Activated gamma-delta T cell treated with Interleukin-2 at 50 U/mL for 16 hours (primary cell): ENCODE data around the gene CLK3.
"Not testable (repeated sequence)": the region's sequence is repeated elsewhere in the genome, so short reads cannot be mapped to it uniquely, and the experiment has no call there.

ENCODE experiments used
- DNase-seq: peaks from one replicate; pipeline ENCODE4 v3.0.0-alpha.2; 2020

Gene CLK3

DNA sequence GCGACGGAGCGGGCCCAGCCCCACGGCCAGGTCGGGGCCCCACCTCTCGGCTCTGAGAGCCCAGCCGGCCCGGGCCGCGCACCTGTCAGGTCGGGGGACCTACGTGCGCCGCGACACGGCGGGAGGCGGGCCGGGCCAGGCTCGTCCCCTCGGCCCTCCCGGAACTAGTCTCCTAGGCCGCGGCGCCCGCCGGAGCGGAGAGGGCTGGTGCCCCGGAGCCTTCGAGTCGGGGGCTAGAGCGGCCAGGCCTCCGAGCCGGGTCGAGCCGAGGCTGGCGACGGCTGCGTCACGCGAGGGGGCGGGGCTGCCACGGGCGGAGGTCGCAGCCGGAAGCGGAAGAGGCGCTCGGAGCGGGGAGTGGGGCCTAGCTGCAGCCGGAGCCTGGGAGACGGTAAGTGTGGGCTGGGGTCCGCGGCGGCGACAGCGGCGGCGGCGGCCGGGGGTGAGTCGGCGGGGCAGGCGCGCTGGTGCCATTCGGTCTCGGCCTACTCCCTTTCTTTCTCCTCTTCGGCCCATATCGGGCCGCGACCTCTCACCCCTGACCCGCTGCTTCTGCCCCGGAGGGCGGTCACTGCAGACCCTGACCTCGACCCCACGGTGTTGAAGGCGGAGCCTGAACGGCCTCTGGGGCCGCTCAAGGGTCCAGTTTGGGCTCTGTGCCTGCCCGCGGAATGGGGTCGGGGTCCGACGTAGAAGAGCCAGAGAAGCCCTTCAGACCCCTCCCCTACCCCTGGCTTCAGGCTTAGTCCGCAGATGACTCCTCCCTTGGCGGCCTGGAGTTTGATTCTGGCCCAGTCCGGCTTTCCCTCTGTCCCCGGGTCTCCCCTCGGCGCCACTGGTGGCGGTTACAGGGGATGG lies at the start of gene CLK3:
TSS of gene CLK3 (plus strand) at position 329 of the 858 bp plus-strand sequence. CDS start 3,361 bp downstream, outside the sequence.
- DNase-seq, result peak; percentile 96

DNA sequence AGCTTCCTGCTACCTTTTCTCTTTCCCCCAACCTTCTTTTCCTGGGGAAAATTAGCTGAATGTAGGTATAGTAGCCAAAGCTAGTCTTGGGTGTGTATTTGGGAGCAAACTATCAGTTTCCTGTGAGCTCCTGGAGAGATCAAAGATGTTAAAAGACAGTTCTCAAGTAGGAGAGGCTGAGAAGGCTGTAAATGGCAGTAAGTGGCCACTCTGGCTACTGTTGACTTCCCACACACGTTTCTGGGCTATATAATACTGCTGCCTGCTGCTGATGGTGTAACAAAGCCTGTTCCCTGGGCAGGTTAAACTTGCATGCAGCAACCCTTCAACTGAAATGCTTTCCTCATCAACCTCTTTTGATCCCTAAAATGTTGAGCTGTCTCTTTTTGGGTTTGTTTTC lies 47.0 kb upstream of the CLK3 start:
- no peak for DNase-seq

DNA sequence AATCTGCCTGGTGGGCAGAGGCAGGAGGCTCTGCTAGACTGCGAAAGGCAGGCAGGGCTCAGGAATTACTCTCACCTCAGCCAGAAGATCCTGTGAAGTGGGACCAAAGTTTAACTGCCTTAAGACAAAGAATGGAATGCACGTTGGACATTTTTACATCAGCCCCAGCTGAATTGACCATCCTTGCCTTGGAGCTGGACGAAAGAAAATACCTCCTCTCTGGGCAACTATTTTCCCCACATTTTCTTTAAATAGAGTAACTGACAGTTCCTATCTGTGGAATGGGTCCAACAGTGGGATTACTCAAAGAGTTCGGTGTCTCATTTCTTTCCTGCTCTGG lies 45.9 kb upstream of the CLK3 start:
- no peak for DNase-seq

DNA sequence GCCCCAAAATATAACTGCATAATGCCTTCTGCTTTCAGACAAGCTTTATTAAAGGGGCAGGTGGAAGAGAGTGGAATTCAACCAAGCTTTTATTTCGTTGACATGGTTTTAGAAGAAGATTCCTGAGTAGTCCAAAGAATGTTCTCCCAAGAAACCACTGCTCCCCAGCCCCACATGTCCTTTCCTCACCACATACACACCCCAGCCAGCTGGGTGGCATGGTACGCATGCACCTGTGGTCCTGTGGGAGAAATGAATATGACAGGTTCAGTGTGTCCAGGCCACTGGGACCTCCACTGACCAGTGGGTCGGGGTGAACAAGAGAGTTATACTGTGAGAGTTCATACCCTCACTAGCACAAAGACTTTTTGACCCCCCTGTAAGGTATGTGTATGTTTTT lies 44.4 kb upstream of the CLK3 start:
- DNase-seq, result no peak

DNA sequence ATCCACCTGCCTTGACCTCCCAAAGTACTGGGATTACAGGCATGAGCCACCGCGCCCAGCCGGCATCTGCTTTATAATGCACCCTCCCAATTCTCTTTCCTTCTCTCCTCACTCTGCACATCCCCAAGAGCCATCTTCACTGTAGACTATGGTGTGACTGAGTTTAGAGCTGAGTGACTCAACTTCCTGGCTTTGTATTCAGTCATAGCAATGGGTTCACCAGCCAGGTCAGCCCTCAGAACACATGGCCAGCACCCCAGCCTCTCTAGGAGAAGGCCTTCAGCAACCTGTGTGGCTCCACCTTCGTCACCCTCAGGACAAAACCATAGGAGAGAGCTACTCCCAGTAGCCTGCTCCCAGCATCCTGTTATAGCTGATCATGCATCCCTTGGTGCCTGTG lies 41.6 kb upstream of the CLK3 start:
- no peak for DNase-seq

DNA sequence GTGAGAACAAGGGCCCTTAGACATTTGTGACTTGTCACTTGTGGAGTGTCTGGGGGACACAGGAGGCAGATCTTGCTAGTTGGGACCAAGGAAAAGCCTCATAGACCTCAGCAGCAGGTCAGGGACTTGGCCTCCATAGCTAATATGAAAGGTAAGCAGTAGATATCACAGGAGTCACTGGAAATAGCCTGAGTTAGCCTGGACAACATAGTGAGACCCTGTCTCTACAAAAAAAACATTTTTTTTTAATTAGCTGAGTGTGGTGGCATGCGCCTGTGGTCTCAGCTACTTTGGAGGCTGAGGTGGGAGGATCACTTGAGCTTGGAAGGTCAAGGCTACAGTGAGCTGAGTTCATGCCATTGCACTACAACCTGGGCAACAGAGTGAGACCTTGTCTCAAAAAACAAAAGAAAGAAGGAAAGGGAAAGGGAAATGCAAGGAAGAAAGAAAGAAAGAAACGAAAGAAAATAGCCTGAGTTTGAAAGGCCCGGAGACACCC lies 37.1 kb upstream of the CLK3 start:
- no peak for DNase-seq

DNA sequence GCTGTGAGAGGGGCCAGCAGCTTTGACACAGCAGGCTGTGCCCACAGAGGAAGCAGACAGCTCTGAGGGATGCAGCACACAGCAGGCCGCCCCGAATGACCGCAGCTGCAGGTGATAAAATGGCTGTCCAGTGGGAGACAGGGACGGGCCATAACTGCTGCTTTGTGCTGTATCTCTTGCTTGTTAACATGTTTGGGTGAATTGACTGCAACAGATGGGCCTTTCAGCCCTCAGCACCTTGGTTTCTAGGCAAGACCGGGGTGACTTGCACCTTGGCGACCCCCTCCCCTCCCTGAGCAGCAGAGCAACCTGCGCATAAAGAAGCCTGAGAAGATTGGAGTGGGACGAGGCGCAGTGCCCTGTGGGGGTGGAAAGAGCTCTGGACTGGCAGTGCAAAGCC lies 36.6 kb upstream of the CLK3 start:
- DNase-seq, result no peak

DNA sequence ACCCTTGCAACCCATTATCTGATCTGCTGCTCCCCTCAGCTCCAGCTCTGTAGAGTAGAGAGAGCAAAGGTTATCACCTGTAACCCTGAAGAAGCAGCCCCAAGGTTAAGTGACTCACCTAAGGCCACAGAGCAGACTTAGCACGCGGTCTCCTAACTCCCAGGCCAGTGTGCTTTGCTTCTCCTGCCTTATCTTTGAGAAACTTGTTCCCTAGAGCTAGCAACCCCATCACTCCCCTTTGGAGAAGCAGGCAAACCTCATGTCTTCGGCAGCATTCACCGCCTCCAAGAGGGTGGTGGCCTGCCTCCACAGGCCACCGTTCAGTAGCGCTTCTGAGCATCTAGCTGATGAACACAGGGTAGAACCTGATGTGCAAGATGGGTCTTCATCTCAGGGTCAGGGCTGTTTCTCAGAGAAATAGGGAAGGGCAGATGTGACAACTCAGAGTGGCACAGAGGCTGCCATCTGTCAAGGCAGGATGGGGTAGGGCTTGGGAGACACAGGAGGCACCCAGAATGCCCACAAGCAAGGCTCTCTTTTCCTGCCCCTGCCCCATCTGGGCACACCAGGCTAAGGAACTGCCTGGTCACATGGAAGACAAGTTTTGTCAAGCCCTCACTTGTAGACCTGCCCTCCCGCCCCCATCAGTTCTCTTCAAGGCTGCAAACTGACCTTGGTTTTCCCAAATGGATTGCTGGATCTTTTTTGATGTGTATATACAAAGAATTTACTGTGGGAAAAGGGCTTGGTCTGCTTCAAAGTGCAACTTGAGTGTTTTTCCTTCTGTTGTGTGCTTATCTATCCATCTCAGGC lies 34.9 kb upstream of the CLK3 start:
- no peak for DNase-seq

DNA sequence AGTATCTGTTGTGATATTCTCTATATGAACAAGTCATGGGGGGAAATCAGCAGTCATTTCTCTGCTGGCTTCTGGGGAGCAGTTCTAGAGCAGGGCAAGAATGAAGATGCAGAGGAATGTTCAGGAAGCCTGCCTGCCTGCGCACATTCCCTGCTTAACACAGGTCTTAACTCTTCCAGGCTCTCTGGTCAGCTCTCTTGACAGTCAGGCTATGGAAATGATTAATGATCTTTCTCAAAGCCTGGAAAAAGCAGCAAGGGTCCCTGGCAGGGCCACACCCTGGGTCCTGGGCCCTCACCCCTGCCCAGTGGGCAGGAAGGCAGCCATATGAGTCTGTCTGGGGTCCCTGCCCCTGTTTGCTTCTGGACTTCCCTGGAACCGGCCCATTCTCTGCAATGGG lies 31.4 kb upstream of the CLK3 start:
- no peak for DNase-seq

DNA sequence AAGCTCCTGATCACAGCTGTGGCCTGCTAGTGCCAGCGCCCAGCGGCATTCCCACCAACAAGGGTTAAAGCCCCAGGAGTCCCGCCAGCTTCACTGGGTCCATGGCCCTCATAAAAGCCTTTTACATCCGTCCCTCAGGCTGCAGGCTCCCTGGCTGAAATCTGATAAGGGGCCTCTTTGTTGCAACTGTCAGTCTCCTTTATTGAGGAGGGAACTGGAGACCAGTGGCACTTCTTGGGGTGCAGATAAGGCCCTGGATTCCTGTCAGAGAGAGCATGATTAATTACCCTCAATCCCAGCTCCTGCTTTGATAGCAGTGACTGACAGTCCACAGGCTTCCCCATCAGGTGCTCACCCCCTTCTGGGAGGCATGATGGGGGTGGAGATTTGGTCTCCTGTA lies 30.9 kb upstream of the CLK3 start:
- no peak for DNase-seq

DNA sequence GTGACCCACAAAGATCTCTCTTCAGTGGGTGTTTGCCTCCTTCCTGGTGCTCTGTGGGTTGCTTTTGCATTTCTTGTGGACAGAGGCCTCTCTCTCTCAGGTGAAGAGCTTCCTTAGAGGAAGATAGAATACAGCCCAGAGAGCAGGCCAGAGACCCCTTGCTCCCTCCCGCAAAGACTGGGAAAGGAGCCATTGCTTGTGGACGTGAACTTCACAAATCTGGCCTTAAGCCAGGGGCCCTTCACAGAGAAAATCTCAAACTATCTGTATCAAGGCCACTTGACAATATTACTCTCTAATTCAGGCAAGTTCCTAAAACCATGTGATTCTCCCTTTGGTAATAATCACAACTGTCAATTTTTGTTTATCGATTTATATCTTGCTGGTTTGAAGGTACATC lies 30.4 kb upstream of the CLK3 start:
- DNase-seq, result no peak

DNA sequence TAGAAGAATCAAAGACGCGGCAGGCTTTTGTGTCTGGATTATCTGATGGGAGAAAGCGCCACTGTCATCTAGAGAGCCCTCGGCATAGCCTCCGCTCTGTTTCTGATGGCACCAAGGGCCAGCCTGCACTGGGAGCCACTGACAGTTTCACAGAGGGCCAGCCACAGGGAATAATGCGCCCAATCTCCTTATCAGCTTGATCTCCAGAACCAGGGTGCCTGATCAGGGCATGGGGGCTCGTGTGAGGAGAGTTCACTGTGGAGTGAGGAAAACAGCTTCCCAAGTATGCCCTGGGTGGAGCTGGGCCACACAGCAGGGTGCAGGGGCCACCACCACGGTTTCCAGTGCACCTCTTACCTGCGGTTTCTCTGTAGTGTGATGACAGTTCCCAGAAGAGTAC lies 29.8 kb upstream of the CLK3 start:
- no peak for DNase-seq

DNA sequence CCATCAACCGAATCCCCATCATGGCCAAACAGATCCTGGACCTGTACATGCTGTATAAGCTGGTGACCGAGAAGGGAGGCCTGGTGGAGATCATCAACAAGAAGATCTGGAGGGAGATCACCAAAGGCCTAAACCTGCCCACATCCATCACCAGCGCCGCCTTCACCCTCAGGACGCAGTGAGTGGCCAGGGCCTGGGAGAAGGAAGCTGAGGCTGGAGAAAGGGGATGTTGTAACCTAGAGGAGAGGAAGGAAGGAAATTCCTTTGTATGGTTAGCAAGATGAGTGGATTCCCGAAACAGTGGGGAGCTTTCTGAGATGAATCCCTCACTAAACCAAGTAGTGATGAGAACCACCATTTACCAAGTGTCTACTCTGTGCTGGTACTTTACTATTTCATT lies 25.8 kb upstream of the CLK3 start:
- DNase-seq, result no peak

DNA sequence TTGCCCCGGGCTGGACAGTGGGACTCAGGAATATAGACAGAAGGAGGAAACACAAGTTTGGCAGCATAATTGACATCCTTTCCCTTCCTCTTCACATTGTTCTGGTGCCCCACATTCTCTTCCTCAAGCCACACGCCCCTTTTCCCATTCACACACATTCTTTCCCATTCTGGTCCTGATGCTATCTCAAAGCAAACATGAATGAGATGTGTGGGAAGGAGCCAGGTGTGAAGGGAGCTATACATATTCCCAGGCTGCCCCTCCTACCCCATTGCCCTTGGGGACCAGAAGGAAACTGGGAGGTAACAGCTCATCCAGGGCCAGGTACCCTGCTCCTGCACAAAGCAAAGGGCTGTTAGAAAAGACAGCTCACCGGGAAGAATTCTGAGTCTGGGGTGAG lies 23.4 kb upstream of the CLK3 start:
- DNase-seq, result no peak

DNA sequence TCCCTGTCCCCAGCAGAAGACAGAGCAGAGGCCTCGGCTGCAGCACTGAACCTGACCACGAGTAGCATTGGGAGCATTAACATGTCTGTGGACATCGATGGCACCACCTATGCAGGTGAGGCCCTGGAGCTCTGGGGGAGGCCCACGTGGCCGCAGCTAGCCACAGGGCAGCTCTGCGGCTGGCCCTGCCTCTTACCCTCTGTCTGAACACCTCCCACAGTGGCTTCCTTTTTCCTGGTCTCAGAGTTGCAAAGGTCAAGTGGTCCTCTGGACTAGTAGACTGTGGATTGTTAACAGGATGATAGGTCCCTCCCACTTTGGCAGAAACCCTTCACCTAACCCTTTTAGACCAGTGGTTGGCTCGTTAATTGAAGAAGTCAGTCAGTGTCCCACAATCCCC lies 22.5 kb upstream of the CLK3 start:
- no peak for DNase-seq

DNA sequence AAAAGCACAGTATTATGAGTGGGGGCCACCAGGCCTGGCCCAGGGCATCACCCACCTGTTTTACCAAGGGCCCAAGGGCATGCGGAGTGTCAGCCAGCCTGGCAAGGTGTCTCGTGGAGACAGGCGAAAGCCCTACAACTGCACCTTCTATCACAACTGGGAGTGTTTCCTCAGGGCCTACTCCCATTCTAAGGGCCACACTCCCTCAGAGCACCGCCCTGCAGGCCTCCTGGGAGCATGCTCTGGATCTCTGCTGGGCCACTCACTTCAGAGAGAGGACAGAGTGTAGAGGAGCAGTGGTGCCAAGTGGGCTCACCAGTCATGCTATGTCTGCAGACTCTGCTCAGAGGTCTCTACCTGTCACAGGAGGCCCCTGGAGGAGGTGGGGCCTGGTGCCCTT lies 21.2 kb upstream of the CLK3 start:
- DNase-seq, result no peak

DNA sequence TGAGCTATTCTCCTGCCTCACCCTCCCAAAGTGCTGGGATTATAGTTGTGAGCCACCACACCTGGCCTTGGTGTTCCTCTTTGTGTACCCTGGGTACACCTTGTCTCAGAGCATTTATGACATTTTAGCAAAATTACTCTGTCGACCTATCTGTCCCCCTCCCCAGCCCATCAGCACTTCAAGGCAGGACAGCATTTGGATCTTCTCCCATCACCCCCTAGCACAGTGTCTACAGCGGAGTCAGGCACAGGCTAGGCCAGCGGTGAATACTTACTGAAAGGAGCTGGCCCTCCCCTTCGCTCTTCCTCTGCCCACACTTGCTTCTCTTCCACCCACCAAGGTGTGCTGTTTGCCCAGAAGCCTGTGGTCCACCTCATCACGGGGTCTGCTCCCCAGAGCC lies 20.4 kb upstream of the CLK3 start:
- DNase-seq, result no peak

DNA sequence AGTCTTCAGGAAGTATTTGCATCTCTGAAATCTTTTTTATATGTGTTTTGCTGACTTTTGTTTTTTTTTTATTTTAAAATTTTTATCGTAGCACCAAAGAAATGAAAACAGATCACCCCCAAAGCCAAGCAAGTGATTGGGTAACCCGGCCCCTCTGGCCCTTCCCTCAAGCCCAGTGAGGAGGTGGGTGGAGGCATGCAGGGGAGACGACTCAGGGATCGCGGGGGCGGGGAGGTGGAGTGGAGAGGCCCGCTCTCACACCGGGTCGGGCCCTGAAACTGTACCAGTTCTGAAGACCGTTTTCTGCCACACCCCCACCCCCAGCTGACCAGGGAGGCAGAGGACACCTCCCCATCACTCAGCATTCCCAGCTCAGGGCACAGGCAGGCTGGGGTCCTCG lies 18.9 kb upstream of the CLK3 start:
- not testable (repeated sequence) for DNase-seq

DNA sequence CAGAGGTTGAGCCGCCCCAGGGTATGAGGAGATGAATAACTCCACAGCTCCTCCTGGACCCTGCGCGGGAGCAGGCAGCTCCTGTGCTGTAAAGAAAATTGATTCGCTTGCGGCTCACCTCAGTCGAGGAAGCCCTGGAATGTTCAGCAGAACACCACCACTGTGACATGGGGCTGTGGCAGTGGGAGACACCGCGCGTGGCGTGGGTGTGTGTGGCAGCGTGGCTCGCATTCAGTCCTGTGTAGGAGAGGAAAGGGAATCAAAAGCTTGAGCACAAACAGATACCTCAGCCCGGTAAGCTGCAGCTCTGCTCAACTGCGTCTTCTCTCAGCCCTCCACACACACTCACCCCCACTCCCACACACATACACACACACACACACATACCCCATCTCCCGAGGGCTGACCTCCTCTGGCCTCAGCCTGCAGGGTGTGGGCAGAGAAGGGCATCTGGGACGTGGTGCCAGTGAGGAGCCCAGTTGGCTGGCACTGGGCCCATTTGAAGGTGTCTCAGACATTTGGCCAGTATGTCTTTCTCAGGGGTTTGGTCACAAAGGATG lies 18.4 kb upstream of the CLK3 start:
- not testable (repeated sequence) for DNase-seq

DNA sequence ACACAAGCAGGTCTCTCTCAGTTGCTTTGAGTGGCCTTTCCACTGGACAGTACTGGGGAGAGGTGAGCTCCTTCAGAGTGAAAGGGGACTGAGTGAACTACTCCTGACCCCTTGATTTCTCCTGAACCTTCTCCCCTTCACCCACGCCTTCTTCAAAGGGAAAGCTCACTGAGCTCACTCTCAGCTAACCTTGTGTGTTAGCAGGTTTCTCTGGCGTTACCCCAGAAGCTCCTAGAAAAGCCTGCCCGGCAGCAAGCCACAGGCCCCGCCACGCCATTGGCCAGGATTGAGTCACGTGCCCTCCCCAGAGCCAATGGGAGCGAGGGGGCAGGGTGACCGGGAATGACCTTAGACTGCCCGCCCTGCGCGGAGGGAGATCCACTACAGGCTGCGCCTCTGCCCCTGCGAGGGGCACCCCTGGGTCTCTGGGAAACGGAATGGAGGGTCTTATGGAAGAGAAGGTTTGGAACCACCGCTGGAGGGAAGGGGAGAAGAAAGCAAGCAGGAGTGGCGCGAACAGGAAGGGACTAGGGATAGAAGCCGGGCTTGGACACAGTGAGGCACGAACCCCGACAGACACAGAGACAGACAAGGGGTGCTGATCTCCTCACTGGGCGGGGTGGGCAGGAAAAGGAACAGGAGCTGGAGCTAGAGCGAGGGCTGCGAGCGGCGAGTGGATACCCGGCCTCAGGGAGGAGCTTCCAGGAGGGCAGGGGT lies 17.4 kb upstream of the CLK3 start:
- DNase-seq, result peak; percentile 85

DNA sequence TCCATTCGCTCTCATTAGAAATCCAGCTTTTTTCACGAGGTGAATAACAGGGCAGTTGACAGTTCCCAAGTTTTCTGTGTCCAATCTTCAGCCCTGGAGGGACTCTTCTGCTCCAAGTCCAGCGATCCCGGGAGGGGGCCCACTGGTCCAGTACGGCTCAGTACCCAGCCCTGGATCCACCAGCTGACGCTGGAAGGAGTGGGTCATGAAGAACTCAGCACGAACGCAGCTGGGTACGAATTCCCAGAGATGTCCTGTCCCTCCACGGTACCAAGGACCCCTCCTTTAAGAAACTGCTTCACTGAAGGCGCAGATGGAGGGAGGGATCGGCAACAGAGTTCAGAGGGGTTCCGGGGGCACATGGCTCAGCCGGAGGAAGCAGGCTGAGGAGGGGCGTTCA lies 16.5 kb upstream of the CLK3 start:
- no peak for DNase-seq

DNA sequence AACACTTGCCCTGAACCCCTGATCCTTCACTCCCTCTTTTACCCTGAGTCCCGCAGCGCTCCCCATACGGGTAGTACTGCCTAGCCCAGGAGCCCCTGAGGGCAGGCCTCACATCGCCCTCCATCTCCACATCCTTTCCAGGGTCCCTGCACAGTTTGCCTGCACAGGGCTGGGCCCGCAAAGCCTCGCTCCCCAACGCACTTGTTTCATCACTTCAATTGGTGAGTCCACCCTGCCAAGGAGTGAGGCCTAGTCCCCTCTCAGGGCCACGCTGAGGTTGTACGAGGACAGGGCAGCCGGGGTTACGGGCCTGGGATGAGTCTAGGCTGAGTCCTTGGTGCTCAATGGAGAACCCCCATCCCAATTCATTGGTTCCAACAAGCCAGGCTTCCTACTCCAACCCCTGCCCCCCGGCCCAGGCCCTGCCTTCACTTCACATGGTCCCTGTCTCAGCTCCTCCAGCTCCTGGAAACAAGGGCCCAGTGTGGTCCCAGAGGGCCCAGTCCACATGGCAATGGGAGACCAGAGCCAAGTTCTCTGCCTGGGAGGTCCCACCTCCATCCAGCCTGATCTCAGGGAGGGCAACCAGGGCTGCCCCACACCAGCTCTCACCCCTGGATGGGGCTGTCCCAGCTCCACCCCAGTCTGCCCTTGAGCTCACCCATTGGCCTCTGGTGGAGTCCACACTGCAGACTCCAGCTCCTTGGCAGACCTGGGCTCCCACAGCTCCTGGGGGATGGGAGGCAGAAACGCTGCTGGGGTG lies 12.4 kb upstream of the CLK3 start:
- DNase-seq, result no peak
